ENCODE measurements around the gene FIBP. TPM values are rescaled to one million over a fixed set of nuclear protein-coding genes. Genes with fewer than 3 reads are reported as not detected.

The FIBP gene
- total RNA-seq, 2 donors from 2014 or later, result 75.8 to 102 TPM

- Mint-ChIP-seq H3K27me3 (no peaks in the 10 kb centered on the region), H3K4me3 (no peak overlapping the region), H3K4me1 (no peaks in the 10 kb centered on the region), H3K36me3 (ENCODE audit: low read depth) (peaks cover 12% of the 10 kb centered on the region), H3K9me3 (no peaks in the 10 kb centered on the region), H3K27ac (no peak overlapping the region)
- no peak for ATAC-seq (replicated peaks)
These were observed 40.5 kb downstream of the FIBP start for GRCh38 chr11:65847746-65848145.

GRCh38 chr11:65844231-65844872, 43.9 kb downstream of the FIBP start:
- Mint-ChIP-seq H3K27me3 (no peaks in the 10 kb centered on the region), H3K36me3 (ENCODE audit: low read depth) (no peaks in the 10 kb centered on the region), H3K4me1 (no peaks in the 10 kb centered on the region), H3K4me3 (no peak overlapping the region), H3K27ac (no peak overlapping the region), H3K9me3 (no peaks in the 10 kb centered on the region)
- ATAC-seq (replicated peaks), result no peak

GRCh38 chr11:65843811-65844210, 44.5 kb downstream of the FIBP start:
- no peaks in the 10 kb centered on the region for H3K9me3 Mint-ChIP-seq
- ATAC-seq (replicated peaks), result no peak
- H3K4me1 Mint-ChIP-seq, result no peaks in the 10 kb centered on the region
- H3K36me3 Mint-ChIP-seq (ENCODE audit: low read depth), result no peaks in the 10 kb centered on the region
- H3K27ac Mint-ChIP-seq, result no peak overlapping the region
- no peaks in the 10 kb centered on the region for H3K27me3 Mint-ChIP-seq
- no peak overlapping the region for H3K4me3 Mint-ChIP-seq

- no peak for ATAC-seq (replicated peaks)
- H3K4me3 Mint-ChIP-seq, result no peak overlapping the region
- no peak overlapping the region for H3K27ac Mint-ChIP-seq
- no peaks in the 10 kb centered on the region for H3K9me3 Mint-ChIP-seq
- no peaks in the 10 kb centered on the region for H3K27me3 Mint-ChIP-seq
- no peaks in the 10 kb centered on the region for H3K36me3 Mint-ChIP-seq (ENCODE audit: low read depth)
- no peaks in the 10 kb centered on the region for H3K4me1 Mint-ChIP-seq
These were observed 46.1 kb downstream of the FIBP start for GRCh38 chr11:65842144-65842543.

- Mint-ChIP-seq H3K9me3 (no peaks in the 10 kb centered on the region), H3K4me1 (peaks cover 20% of the 10 kb centered on the region), H3K27ac (no peak overlapping the region), H3K27me3 (peaks cover 4% of the 10 kb centered on the region), H3K4me3 (no peak overlapping the region), H3K36me3 (ENCODE audit: low read depth) (no peaks in the 10 kb centered on the region)
- no peak for ATAC-seq (replicated peaks)
These were observed 54.1 kb downstream of the FIBP start for GRCh38 chr11:65834202-65834601.

Other genes with a start within 250 kb of the FIBP start
- gene RELA, start 225.6 kb downstream of the FIBP start, total RNA-seq, result 100 to 1,000 TPM in 1 of 2 donors, 10 to 100 TPM in 1; 82.5 to 150 TPM
- gene KAT5, start 176.2 kb downstream of the FIBP start, total RNA-seq, result 10 to 100 TPM; 75.6 to 88.8 TPM
- 10 to 100 TPM; 57.4 to 92.9 TPM for gene RNASEH2C, start 167.7 kb downstream of the FIBP start, total RNA-seq
- gene AP5B1, start 107.5 kb downstream of the FIBP start, total RNA-seq, result 10 to 100 TPM; 17.2 to 21.9 TPM
- gene OVOL1, start 101.4 kb downstream of the FIBP start, total RNA-seq, result under 1 TPM in 1 of 2 donors, not detected in 1; 0.98 TPM
- 1 to 10 TPM; 1.6 to 6.6 TPM for gene SNX32, start 54.5 kb downstream of the FIBP start, total RNA-seq
- 1,000 to 10,000 TPM in 1 of 2 donors, 100 to 1,000 TPM in 1; 682 to 1,566 TPM for gene CFL1, start 30.3 kb downstream of the FIBP start, total RNA-seq
- gene MUS81, start 28.0 kb downstream of the FIBP start, total RNA-seq, result 10 to 100 TPM; 65.2 to 77.2 TPM
- gene EFEMP2, start 15.7 kb downstream of the FIBP start, total RNA-seq, result 10 to 100 TPM; 11.5 to 76.3 TPM
- 10 to 100 TPM in 1 of 2 donors, 1 to 10 TPM in 1; 5.4 to 23.6 TPM for gene CTSW, start 8.6 kb downstream of the FIBP start, total RNA-seq
- 10 to 100 TPM; 21.0 to 37.2 TPM for gene CCDC85B, start 2.2 kb upstream of the FIBP start, total RNA-seq
- gene FOSL1, start 11.9 kb upstream of the FIBP start, total RNA-seq, result 10 to 100 TPM; 18.7 to 24.8 TPM
- gene C11orf68, start 30.6 kb upstream of the FIBP start, total RNA-seq, result 10 to 100 TPM; 20.9 to 30.1 TPM
- 10 to 100 TPM; 85.3 to 94.5 TPM for gene DRAP1, start 31.0 kb upstream of the FIBP start, total RNA-seq
- gene TSGA10IP, start 57.0 kb upstream of the FIBP start, total RNA-seq, result not detected
- 10 to 100 TPM; 44.7 to 51.3 TPM for gene SART1, start 73.3 kb upstream of the FIBP start, total RNA-seq
- 10 to 100 TPM; 47.6 to 66.3 TPM for gene EIF1AD, start 113.7 kb upstream of the FIBP start, total RNA-seq
- gene BANF1, start 114.0 kb upstream of the FIBP start, total RNA-seq, result 100 to 1,000 TPM; 158 to 245 TPM
- under 1 TPM in 1 of 2 donors, not detected in 1; 0.37 TPM for gene CST6, start 123.5 kb upstream of the FIBP start, total RNA-seq
- gene CATSPER1, start 138.0 kb upstream of the FIBP start, total RNA-seq, result 1 to 10 TPM in 1 of 2 donors, not detected in 1; 2.1 TPM
- under 1 TPM in 1 of 2 donors, not detected in 1; 0.45 TPM for gene GAL3ST3, start 160.7 kb upstream of the FIBP start, total RNA-seq
- 100 to 1,000 TPM; 201 to 237 TPM for gene SF3B2, start 163.9 kb upstream of the FIBP start, total RNA-seq
- gene PACS1, start 181.8 kb upstream of the FIBP start, total RNA-seq, result 100 to 1,000 TPM in 1 of 2 donors, 10 to 100 TPM in 1; 84.5 to 105 TPM

Data from activated T-helper 17 cell treated with anti-CD3 and anti-CD28 coated beads, Interleukin-2, amount 50 U/mL, for 72 hours (primary cell).